GM12801 (cell line): ENCODE results near the gene FBH1.

Source experiments
- CTCF ChIP-seq: IDR thresholded peaks from one replicate; pipeline ENCODE4 v1.5.1; 2011; ENCODE audit warnings: control low read depth; ENCODE audit not compliant: insufficient read length; ENCODE audit errors: extremely low read depth

The FBH1 gene

DNA sequence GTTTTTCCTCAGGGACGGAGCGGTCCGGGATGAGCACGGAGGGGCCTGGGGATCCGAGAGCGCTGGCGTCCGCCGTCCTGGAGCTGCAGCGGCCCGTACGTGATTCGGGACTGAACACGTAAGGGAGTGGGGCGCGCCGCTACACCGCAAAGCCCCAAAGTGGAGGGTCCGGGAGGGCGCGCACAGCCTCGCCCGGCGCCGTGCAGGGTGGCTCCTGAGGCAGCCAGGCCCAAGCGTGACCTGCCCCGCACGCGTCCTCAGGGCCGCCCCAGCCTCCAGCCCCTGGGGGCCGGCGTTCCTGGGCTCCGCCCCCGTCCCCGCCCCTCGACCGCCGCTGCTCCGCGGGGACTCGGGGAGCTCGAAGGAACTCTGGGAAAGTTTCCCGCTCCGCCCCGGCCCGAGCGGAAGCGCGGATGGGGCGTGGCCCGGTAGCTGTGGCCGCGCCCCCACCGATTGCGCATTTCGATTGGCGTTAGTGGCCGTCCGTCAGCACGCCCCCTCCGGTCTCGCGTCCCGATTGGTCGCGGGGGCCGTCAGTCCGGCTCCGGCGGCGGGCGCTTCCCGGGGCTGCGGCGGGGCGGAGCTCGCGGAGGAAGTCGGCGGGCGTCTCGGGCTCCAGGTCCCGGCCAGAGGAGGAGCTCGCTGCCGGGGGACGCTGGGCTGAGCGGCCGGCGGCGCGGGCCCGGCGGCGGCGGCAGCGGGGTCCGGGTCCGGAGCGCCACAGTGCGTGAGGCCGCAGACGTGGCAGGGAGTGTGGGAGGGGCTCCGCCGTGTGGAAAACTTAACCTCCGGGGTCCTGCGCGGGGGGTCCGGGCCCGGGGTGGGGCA lies at the start of gene FBH1, which contains the start of gene ANKRD16:
TSS of gene FBH1 (plus strand) at position 620 of the 828 bp plus-strand sequence. CDS start at position 723, 103 bp downstream.
TSS of gene ANKRD16 (minus strand) at position 270 of the 828 bp plus-strand sequence. CDS start 539 bp downstream, outside the sequence.
- no peak for TF ChIP-seq CTCF

GRCh38 chr10:5840314-5841307 lies 49.4 kb upstream of the FBH1 start:
- no peak for TF ChIP-seq CTCF

DNA sequence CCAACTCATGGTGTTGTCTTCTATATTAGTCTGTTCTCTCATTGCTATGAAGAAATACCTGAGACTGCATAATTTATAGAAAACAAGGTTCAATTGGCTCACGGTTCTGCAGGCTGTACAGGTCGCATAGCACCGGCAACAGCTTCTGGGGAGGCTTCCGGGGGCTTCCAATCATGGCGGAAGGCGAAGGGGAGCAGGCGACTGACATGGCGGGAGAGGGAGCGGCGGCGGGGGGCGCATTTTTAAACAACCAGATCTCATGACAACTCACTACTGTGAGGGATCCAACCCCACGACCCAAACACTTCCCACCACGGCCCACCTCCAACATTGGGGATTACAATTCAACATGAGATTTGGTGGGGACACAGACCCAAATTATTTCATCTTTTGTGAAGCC lies 48.1 kb upstream of the FBH1 start:
- no peak for TF ChIP-seq CTCF

DNA sequence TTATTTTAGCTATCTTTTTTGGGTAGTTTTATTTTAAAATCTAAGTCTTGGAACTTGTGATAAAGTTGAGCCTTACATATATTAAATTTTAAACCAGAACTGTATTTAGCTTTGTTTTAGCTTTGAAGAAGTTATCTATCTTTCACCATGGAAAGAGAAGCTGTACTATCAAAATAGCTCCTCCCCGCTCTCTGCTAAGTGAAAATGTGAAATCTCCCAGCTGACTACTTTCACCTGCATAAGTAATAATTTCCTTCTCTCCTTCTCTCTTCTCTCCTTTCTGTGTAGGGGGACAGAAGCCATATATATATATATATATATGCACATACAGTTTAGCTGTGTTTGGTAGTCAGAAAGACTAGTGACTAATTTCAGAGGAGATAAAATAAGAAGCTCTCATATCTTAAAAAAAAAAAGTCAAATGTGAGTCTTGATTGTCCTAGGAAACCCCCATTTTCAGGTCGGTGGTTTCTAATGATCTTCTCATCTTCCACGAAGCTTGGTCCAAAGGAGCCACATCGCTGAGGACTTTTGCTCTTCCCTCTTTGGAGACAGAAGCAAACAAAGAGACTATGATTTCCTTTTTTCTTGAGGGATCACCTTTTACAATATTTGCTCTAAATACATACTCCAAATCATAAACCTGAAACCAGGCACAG lies 46.2 kb upstream of the FBH1 start:
- no peak for TF ChIP-seq CTCF

DNA sequence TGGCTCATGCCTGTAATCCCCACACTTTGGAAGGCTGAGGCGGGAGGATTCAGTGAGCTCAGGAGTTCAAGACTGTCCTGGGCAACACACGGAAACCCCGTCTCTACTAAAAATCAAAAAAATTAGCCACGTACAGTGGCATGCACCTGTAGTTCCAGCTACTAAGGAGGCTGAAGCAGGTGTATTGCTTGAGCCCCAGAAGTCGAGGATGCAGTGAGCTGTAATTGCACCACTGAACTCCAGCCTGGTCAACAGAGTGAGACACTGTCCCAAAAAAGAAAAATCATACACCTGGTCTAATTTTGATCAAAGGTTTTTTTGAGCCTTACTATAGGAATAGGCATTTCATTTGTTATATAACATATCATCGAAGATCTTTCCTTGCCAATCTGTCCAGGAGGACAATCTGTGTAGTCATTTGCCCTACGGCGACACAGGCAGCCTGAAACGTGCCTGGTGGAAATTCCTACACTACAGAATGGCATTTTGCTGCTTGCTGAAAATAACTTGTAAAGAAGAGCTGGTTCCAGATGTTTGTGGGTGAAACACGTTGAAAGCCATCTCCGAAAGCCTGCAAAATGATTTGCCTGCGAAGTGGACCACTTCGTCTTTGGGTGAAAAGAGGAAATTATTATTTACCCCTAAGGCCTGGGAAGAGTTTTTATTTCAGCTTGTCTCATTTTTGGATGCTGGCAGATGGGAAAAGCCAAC lies 45.5 kb upstream of the FBH1 start:
- no peak for TF ChIP-seq CTCF

DNA sequence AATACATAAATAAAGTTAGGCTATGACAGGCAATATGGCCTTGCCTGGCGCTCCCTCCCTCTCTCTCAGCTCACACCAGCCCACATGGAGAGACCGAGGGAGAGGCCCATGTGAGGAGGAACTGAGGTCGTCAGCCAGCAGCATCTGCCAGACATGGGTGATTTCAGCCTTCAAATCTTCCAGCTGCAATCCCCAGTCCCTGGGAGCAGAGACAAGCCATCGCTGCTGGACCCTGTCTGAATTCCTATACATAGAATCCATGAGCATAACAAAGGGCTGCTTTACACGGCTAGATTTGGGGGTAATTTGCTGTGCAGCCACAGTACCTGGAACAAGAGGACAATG lies 35.9 kb upstream of the FBH1 start:
- TF ChIP-seq CTCF, result no peak
